C1 segment of cervical spinal cord (tissue), 14 donors: Measurements from ENCODE around the gene MRPL34.
A peak's percentile ranks its signal among the peaks of the same experiment; 100 is the strongest.

Experiments
- DNase-seq, 14 donors: peaks; one replicate each; lab custom pipeline; 2025; lab: John Stamatoyannopoulos, UW

MRPL34 gene

GRCh38 chr19:17309198-17309964 is 3.7 kb downstream of the MRPL34 start, which contains the start of gene DDA1:
Gene DDA1 (plus strand): TSS chr19:17309563. CDS start chr19:17309655, 92 bp downstream.
- peak; percentile 84 to 99 (median 97) for DNase-seq

DNA sequence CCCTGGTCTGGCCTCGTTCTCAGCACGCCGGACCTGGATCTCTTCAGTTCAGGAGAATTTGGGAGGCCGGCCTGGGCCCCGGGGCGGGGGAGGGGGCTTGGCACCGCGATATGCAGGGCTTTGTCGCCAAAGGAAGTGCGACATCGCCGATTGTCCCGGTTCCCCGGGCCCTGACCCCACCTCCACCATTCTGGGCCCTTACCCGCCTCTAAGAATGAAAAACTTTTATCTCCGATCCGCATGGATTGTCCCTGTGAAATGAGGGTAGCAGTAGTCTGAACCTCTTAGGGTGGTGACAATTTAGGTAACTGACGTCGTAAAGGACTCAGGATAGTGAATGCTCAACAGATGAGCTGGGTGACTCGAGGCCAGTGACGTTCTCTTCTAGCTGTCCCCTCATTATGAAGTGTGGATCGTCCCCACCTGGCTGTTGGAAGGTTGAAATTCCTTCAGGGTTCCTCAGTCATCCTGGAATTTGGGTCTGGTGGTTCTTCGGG is 4.3 kb downstream of the MRPL34 start:
- DNase-seq, result no peak

DNA sequence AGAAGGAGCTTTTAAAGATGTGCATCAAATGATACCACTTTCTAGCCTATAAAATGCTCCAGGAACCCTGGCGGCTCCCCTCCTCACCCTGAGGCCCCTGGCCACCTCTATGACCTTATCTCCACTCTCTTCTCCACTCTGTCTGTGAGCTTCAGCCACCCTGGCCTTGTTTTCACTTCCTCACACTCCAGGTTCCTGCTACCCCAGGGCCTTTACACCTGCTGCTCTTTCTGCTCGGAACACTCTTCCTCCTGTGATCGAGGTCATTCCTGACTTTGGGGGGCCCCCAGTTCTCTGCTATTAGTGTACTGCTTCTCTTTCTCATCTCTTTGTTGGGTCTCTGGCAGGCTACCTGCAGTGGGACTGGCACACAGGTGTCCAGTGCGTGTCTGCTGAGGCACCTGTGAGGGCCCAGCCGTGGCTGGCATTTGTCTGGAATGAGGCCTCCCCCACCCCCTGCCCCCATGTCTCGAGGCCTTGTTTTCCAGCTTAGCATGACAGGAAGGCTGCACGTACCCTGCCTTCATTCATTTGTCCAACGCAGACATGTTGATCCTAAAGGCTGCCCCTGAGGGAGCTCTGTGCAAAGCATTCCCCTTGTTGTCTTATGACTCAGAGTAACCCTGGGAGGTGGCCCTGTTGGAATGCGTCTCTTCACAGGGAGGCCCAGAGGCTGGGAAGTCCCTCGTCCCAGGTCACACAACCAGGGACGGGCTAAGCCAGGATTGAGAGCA is 6.0 kb downstream of the MRPL34 start:
- no peak for DNase-seq

GRCh38 chr19:17312189-17313113 is 6.8 kb downstream of the MRPL34 start:
- no peak for DNase-seq

- DNase-seq, result no peak
Measured at GRCh38 chr19:17314007-17314593, 8.4 kb downstream of the MRPL34 start.

GRCh38 chr19:17318966-17319365 is 13.3 kb downstream of the MRPL34 start:
- no peak for DNase-seq

DNA sequence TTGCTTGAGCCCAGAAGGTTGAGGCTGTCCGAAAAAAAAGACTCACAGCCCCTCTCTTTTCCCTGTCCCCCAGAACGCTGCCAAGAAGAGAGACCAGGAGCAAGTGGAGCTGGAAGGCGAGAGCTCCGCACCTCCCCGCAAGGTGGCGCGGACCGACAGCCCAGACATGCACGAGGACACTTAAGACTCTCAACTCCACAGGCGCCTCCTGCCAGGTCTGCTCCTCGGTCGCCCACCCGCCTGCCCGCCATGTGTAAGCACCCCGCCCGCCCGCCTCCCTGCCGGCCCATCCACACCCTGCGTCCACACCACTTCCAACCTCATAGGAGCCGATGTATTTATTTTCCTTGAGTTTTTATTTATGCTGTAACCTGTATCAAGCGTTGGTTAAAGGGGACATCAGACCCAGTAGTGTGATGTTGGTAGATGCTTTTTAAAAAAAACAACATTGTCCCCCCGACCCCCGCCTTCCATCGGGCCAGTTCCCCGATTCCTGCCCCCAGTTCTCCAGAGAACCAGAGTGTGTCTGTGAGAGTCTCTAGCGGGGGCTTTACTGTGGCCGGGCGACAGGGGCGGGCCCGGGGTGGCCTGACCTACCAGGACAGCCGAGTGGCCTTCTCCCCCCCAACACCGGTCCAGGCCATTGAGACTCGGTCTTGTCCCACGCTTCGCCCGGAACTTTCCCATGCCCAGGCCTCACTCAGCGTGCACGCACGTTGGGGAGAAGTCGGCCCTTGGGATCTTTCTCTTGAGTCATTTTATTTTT is 14.0 kb downstream of the MRPL34 start:
- no peak for DNase-seq

DNA sequence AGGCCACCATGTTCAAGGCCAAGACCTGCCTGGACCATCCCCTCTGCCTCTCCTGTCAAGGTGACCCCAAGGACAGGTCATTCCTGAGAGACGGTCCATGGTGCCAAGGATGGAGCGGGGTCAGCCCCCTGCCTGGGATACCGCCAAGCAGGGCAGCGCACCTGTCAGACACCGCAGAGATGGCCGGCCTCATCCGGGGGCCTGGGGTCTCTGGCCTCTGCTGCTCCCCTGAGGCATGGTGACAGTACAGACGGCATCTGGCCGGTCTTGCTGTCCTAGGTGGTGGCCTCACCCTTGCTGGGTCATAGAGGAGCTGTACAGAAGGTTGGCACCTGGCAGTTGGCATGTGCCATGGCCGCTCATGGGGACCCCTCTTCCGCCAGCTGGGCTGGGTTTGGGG is 14.8 kb downstream of the MRPL34 start:
- no peak for DNase-seq

- no peak for DNase-seq
Measured at GRCh38 chr19:17321655-17322489, 16.2 kb downstream of the MRPL34 start.

GRCh38 chr19:17322854-17323253 is 17.2 kb downstream of the MRPL34 start:
- peak in 7 of 14 donors; percentile 8 to 51 (median 27) for DNase-seq

GRCh38 chr19:17323300-17323963 is 17.8 kb downstream of the MRPL34 start:
- DNase-seq, result no peak

DNA sequence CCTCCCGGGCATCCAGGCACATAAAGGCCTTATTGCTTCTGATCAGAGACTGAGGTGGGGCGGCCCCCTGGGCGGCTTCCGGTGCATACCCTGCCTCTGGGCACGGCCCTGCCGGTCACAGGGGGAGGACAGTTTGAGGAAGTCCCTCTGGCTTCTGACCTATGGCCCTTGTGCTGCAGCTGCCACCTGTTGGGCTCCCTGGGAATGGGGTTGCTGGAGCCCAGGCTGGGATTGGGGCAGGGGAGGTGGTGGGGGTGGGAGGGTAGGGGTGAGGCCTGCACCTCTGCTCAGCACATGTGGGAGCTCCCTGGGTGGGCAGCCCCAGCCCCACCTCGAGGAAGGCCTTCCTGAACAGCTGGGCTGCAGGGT is 18.3 kb downstream of the MRPL34 start:
- DNase-seq, result no peak

- DNase-seq, result no peak
Measured at GRCh38 chr19:17324357-17325114, 18.9 kb downstream of the MRPL34 start.

GRCh38 chr19:17325133-17325532 is 19.5 kb downstream of the MRPL34 start:
- peak in 1 of 14 donors; percentile 22 for DNase-seq

DNA sequence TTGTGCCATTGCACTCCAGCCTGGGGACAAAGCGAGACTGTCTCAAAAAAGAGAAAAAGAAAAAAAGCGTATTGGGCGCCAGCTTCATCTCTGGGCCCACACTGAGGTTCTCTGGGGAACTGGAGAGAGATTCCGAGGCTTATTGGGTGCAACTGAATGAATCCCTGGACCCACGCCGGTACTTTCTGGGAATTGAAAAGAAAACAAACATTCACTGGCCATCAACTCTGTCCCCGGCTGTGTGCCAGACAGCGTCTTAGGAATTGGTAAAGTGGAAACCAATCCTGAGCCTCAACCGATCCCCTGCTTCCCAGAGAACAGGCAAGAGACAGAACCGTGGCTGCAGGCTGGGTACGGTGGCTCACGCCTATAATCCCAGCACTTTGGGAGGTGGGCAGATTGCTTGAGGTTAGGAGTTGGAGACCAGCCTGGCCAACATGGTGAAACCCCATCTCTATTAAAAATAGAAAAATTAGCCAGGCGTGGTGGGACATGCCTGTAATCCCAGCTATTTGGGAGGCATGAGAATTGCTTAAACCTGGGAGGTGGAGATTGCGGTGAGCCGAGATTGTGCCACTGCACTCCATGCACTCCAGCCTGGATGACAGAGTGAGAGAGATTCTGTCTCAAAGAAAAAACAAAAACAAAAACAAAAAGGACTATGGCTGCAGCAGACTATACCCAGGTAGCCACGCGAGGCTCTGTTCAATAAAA is 20.4 kb downstream of the MRPL34 start:
- peak in 11 of 14 donors; percentile 18 to 73 (median 53) for DNase-seq

DNA sequence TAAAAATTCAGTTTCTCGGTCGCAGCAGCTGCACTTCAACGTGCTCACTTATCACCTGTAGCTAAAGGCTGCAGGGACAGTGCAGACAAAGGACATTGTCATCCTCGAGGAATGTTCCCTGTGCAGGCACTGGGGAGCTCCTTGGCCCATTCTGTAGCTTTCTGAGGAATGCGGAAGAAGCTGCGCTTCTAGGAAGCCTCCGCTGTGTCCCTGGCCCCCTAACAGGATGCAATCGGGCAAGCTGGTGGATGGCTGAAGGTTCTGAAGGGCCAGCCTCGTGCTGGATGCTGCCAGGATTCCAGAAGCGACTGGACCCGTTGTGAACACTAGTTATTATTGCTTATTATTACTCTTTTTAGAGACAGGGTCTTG is 20.9 kb downstream of the MRPL34 start:
- DNase-seq, result no peak

- no peak for DNase-seq
Measured at GRCh38 chr19:17327068-17327653, 21.5 kb downstream of the MRPL34 start.
